Germinal center (tissue), 1 donor: ENCODE results near the gene HNRNPM.
"Not testable (repeated sequence)": the region's sequence is repeated elsewhere in the genome, so short reads cannot be mapped to it uniquely, and the experiment has no call there.

Experiments used
- DNase-seq: peaks from one replicate; pipeline ENCODE4 v3.0.0; 2012; ENCODE audit warnings: mixed read lengths, low spot score

HNRNPM gene

GRCh38 chr19:8511573-8512101 is 66.9 kb downstream of the HNRNPM start:
- no peak for DNase-seq

DNA sequence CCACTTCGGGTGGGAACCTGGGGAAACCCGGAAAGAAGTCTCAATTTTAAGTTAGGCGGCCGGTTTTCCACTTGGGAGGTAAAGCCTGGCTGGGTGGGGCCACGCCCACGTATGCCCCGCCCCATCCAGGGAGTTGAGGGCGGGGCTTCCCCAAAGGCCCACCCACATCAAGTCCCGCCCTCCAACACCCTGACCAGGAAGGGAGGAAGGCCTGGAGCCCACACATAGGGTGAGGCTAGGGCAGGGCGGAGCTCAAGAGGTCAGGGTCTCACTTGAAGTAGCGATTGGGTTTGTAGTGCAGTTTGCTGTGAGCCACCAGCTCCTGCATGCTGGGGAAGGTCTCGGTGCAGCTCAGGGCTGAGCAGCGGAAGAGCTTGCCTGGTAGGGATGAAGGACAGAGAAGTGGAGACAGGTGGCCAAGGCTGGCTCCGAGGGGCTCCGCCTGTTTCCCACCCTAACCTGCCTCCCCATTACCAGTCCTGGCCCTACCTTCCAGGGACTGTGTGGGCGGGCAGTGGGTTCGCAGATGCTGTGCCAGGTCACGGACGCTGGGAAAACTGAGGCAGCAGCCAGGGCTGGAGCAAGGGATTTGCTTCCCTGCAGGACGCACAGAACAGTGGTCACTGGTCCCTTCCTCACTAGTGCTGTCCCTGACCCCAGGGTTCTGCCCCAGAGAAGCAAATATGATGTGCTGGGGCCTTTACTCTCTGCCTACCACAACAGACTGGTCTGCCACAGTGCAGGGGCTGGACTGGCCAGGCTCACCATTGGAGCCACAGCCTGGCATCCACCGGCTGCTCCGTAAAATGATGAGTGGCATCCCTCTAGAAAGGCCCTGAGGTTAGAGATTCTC is 67.6 kb downstream of the HNRNPM start:
- peak; percentile 30 for DNase-seq

DNA sequence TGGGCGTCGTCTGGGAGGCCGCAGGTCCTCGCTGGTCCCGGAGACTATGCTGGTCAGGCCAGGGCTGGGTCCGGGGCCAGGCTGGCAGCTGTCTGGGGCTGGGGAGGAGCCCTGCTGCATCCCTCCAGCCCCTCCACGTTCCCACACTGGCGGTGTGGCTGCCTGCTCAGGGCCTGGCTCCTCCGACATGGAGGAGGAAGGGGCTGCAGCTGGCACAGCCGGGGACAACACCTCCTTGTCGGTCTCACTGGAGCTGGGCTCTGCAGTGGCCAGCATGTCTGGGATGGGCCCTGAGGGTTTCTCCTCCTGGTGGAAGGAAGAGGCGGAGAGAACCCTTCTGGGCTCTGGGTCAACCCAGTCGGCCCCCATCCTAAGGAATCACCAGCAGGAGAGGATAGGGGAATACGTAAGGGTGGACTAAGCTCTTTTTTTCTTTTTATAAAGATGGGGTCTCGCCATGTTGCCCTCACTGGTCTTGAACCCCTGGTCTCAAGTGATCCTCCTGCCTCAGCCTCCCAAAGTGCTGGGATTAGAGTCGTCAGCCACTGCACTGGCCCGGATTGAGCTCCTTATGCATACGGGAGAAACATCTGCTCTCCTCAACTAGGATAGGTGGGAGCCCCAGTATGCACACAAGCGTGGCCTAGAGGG is 68.4 kb downstream of the HNRNPM start:
- DNase-seq: no peak

GRCh38 chr19:8513687-8514504 is 69.1 kb downstream of the HNRNPM start, which contains the start of gene ZNF414:
ZNF414 (minus strand) TSS chr19:8514167; CDS start chr19:8514046, 121 bp downstream.
- peak; percentile 97 for DNase-seq

DNA sequence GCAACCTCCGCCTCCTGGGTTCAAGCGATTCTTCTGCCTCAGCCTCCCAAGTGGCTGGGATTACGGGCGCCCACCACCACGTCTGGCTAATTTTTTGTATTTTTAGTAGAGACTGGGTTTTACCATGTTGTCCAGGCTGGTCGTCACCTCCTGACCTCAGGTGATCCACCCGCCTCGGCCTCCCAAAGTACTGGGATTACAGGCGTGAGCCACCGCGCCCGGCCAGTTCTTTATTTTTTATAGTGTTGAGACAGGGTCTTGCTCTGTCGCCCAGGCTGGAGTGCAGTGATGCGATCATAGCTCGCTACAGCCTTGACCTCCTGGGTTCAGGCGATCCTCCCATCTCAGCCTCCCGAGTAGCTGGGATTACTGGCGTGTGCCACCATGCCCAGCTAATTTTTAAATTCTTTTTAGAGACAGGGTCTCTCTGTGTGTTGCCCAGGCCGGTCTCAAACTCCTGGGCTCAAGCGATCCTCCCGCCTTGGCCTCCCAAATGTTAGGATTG is 69.8 kb downstream of the HNRNPM start:
- DNase-seq: not testable (repeated sequence)

DNA sequence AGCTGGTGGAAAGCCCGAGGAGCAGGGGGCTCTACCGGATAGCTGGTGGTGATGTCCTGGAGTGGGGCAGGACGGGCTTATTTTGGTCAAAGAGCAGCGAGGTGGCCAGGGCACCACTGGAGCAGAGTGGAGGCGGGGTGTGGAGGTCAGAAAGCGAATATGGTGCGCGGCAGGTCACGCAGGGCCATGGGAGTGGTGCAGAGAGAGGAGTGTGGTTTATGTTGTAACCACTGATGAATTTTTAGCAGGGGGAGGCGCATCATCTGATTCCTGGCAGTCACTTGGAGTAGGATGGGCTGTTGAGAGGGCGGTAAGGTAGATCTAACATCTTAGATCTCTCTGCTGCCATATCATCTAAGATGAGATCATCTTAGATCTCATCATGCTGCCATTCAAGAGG is 70.5 kb downstream of the HNRNPM start:
- DNase-seq: no peak

- no peak for DNase-seq
Measured at GRCh38 chr19:8517551-8518442, 73.0 kb downstream of the HNRNPM start.

- DNase-seq: no peak
Measured at GRCh38 chr19:8518536-8518935, 73.8 kb downstream of the HNRNPM start.

DNA sequence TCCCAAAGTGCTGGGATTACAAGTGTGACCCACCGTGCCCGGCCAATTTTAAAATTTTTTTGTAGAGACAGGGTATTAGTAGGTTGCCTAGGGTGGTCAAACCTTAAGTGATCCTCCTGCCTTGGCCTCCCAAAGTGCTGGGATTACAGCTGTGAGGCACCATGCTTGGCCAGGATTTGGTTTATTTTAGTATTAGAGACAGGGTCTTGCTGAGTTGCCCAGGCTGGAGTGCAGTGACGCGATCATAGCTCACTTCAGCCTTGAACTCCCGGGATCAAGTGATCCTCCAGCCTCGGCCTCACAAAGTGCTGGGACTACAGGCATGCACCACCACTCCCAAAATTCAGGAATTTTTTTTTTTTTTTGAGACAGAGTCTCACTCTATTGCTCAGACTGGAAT is 74.6 kb downstream of the HNRNPM start:
- DNase-seq: no peak

- DNase-seq: no peak
Measured at GRCh38 chr19:8525401-8525684, 80.6 kb downstream of the HNRNPM start.

GRCh38 chr19:8526345-8527091 is 81.7 kb downstream of the HNRNPM start:
- no peak for DNase-seq

GRCh38 chr19:8528500-8528899 is 83.7 kb downstream of the HNRNPM start:
- DNase-seq: no peak

DNA sequence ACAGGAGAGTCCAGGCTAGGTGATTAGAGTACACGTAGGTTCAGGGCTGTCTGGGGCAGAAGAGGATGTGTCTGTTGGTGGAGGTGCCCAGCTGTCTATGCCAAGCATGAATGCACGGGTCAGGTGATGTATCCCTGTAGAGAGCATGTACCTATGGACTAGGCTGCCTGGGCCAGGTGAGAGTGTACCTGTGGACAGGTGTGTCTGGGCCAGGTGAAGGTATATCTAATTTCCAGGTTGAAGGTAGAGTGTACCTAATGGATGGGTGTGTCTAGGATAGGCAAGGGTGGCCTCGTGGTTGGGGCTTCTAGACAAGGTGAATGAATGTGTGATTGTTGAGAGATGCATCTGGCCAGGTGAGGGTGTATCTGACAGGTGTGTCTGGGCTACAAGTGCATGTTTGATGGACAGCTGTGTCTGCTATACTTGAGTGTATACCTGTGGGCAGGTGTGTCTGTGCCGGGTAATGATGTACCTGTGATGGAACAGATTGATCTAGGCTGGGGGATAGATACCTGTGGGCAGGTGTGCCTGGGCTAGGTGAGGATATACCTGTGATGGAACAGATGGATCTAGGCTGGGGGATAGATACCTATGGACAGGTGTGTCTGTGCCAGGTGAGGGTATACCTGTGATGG is 84.7 kb downstream of the HNRNPM start:
- no peak for DNase-seq

- no peak for DNase-seq
Measured at GRCh38 chr19:8530061-8530679, 85.4 kb downstream of the HNRNPM start.

GRCh38 chr19:8531470-8531869 is 86.7 kb downstream of the HNRNPM start:
- DNase-seq: no peak

DNA sequence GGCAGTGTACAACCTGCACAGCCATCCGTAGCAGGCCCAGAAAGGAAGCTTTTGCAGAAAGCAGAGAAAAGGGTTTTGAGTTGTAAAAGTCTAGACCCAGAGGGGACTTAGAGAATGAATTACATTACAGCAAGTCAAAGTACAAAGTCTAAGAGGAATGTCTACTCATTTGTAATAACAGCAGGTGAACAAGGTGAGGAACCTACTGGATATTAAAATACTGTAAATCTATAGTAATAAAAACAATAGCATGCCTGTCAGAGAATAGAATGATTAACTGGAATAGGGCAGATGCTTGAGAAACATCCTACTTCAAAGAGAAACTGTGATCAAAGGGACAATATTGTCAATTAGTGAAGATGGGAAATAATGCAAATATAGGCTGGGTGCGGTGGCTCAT is 87.5 kb downstream of the HNRNPM start:
- no peak for DNase-seq

DNA sequence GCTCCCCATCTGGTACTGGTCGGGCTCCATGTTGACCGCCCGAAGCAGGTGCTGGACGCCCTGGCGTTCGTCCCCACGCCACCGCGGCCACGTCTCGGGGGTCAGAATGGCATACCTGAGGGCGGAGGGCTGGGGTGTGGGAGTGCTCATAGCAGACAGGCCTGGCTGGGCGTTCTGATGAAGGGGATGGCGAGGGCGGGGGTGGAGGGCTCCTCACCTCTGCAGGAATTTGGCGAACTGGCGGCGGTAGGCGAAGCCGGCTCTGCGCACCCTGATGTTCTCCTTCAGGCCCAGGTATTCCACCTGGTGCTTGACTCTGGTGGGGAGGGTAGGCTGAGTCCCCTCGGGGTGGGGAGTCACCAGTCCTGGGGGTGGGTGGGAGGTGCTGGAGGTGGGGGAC is 91.5 kb downstream of the HNRNPM start:
- DNase-seq: no peak

- DNase-seq: no peak
Measured at GRCh38 chr19:8537099-8537498, 92.3 kb downstream of the HNRNPM start.
